Breast epithelium (tissue), 4 donors: ENCODE results near the gene UBE4B. TPM values are rescaled to one million over a fixed set of nuclear protein-coding genes. Genes with fewer than 3 reads are reported as not detected.
A peak's percentile ranks its signal among the peaks of the same experiment; 100 is the strongest.
"Not testable (repeated sequence)": the region's sequence is repeated elsewhere in the genome, so short reads cannot be mapped to it uniquely, and the experiment has no call there.

ENCODE experiments used
- DNase-seq, 2 donors: peaks; one replicate each; pipeline ENCODE4 v3.0.0-alpha.2; 2019; ENCODE audit warnings: low spot score in 2 of 2
- H3K27ac ChIP-seq, 2 donors: fragments of 200-600 bp; sonication (generic) in 1 of 2; one replicate each; pipeline ENCODE4 v1.5.1; 2016 to 2019; ENCODE audit warnings: mild to moderate bottlenecking in 1 of 2
- H3K27me3 ChIP-seq, 2 donors: fragments of 200-600 bp; sonication (generic) in 1 of 2; one replicate each; pipeline versions ENCODE4 v1.5.1 to v1.6.0; 2017 to 2019; ENCODE audit warnings: control low read depth in 1 of 2, mild to moderate bottlenecking in 1 of 2
- H3K36me3 ChIP-seq: fragments of 200-600 bp; one replicate; pipeline ENCODE4 v1.5.1; 2019
- H3K4me1 ChIP-seq, 2 donors: fragments of 200-600 bp; sonication (generic); one replicate each; pipeline ENCODE4 v1.5.1; 2016 to 2019; ENCODE audit warnings: control low read depth in 1 of 2
- H3K4me3 ChIP-seq, 3 donors: fragments of 200-600 bp; sonication (generic); 1 replicate in 2 of 3; 2 replicates in 1 of 3; pipeline ENCODE4 v1.5.1; 2016 to 2019; ENCODE audit warnings: mild to moderate bottlenecking in 3 of 3, moderate library complexity in 2 of 3
- H3K9me3 ChIP-seq, 2 donors: fragments of 200-600 bp; sonication (generic) in 1 of 2; one replicate each; pipeline ENCODE4 v1.5.1; 2016 to 2019; ENCODE audit warnings: control low read depth in 1 of 2
- POLR2A ChIP-seq: fragments of 450-650 bp; IDR thresholded peaks from one replicate; pipeline ENCODE4 v1.6.1; 2016; ENCODE audit warnings: antibody characterized with exemption, mild to moderate bottlenecking, moderate library complexity
- POLR2AphosphoS5 ChIP-seq, 3 donors: sonication (generic); formaldehyde crosslinking; IDR thresholded peaks; one replicate each; pipeline ENCODE4 v1.6.1; 2017; ENCODE audit warnings: antibody characterized with exemption in 3 of 3
- intact Hi-C: fragments of 100-400 bp; cut with DNase I; formaldehyde crosslinking; loops from one replicate; pipeline ENCODE4 v1.15.1; 2023; ENCODE audit warnings: low total_unique reads
- total RNA-seq, 3 donors: library from RNA; depleted of rRNA; stranded (reverse); fragments of >200 nt; gene quantifications; one replicate each; pipeline ENCODE4 v1.1.0, GENCODE V29; 2016
- TF ChIP-seq, protein P1 (sequence below), 3 donors: fragments of 450-650 bp; IDR thresholded peaks; one replicate each; pipeline ENCODE4 v1.5.1; 2016 to 2017; ENCODE audit warnings: antibody characterized with exemption in 3 of 3, mild to moderate bottlenecking in 3 of 3, moderate library complexity in 3 of 3

The UBE4B gene
- total RNA-seq, 3 donors from 2014 or later = 36.4 to 43.4 (median 41.7) TPM

DNA sequence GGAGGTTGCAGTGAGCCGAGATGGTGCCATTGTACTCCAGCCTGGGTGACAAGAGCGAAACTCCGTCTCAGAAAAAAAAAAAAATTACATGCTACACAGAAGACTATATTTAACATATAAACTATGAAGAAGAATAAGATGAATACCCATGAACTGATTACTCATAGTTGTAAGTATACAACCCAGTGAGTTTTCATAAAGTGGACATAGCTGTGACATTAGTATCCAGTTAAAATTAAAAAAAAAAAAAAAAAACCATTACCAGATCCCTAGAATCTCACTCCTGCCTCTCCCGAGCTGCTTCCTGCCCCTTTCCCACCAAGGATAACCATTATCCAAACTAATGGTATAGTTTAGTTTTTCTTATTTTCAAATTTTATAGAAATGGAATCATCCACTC is 37.4 kb downstream of the UBE4B start:
- Histone ChIP-seq H3K27ac (no peak overlapping the region), H3K36me3 (no peaks in the 10 kb centered on the region), H3K4me1 (no peaks in the 10 kb centered on the region), H3K9me3 (no peaks in the 10 kb centered on the region), H3K4me3 (no peak overlapping the region), H3K27me3 (no peaks in the 10 kb centered on the region)
- TF ChIP-seq POLR2AphosphoS5 (IDR thresholded peaks at IDR 0.05) (no peak), POLR2A (no peak)
- TF ChIP-seq, protein P1, sequence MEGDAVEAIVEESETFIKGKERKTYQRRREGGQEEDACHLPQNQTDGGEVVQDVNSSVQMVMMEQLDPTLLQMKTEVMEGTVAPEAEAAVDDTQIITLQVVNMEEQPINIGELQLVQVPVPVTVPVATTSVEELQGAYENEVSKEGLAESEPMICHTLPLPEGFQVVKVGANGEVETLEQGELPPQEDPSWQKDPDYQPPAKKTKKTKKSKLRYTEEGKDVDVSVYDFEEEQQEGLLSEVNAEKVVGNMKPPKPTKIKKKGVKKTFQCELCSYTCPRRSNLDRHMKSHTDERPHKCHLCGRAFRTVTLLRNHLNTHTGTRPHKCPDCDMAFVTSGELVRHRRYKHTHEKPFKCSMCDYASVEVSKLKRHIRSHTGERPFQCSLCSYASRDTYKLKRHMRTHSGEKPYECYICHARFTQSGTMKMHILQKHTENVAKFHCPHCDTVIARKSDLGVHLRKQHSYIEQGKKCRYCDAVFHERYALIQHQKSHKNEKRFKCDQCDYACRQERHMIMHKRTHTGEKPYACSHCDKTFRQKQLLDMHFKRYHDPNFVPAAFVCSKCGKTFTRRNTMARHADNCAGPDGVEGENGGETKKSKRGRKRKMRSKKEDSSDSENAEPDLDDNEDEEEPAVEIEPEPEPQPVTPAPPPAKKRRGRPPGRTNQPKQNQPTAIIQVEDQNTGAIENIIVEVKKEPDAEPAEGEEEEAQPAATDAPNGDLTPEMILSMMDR (IDR thresholded peaks at IDR 0.05) = no peak
- DNase-seq = no peak
- intact Hi-C loops = no loop called here

DNA sequence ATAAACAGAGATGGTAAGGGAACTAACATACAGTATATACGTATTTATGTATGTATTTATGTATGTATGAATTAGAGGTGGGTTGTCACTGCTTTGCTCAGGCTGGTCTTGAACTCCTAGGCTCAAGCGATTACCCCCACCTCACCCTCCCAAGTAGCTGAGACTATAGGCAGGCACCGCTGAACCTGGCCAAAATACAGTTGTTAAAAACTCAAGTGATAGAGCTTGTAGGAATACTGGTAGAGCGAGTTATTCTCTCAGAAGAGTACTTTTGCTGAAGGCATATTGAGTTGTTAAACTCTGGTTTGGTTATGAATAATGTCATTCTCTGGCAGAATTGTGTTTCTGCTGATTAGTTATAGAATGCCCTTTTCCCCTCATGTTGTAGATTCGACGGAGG is 38.9 kb downstream of the UBE4B start:
- no peaks in the 10 kb centered on the region for H3K36me3 ChIP-seq
- H3K9me3 ChIP-seq = no peaks in the 10 kb centered on the region
- no peak overlapping the region for H3K27ac ChIP-seq
- TF ChIP-seq, protein P1 (IDR thresholded peaks at IDR 0.05) = no peak
- no peak for TF ChIP-seq POLR2AphosphoS5 (IDR thresholded peaks at IDR 0.05)
- no peak for TF ChIP-seq POLR2A
- no peak for DNase-seq
- H3K4me1 ChIP-seq = no peaks in the 10 kb centered on the region
- no peak overlapping the region for H3K4me3 ChIP-seq
- H3K27me3 ChIP-seq = no peaks in the 10 kb centered on the region
- intact Hi-C loops = no loop called here

DNA sequence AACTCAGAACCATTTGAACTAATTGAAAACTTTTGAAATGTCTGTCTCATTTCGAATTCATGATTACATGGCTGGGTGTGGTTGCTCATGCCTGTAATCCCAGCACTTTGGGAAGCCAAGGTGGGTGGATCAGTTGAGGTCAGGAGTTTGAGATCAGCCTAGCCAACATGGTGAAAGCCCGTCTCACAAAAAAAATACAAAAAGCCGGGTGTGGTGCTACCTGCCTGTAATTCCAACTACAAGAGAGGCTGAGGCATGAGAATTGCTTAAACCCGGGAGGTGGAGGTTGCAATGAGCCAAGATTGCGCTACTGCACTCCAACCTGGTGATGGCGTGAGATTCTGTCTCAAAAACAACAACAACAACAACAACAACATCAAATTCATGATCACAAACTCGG is 40.6 kb downstream of the UBE4B start:
- DNase-seq, H3K27ac ChIP-seq, H3K9me3 ChIP-seq, intact Hi-C loops, H3K27me3 ChIP-seq, H3K36me3 ChIP-seq, H3K4me1 ChIP-seq, H3K4me3 ChIP-seq: not testable (repeated sequence)

DNA sequence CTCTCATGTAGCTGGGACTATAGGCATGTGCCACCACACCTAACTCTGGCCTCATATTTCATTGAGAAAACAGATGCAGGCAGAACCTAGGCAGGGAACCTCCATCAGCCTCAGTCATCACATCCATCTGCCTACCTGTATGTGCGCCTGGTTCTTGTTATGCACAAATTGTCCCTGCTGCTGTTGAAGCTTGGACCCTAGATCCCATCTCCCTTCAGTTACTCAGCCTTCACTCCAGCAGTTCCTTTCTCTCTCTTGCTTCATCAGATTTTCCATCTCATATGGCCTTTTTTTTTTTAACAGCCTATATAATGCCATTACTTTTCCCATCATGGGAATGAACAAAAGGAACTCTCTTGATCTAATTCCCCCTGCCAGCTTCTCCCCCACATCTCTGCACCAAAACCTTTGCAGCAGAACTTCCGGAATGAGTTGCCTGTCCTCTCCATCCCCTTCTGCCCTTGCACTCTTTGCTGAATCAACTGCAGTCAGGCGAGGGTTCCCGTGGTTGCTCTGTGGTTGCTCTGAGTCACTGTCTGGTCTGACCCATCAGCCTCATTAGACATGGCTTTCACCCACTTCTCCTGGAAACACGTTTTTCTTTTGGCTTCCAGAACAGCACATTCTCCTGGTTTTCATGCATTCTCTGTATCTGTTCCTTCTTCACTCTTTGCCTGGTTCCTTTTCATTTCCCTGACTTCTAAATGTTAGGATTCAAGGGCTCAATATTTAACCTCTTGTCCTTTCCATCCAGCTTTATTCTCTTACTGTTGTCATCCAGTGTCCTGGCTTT is 41.5 kb downstream of the UBE4B start:
- Histone ChIP-seq H3K36me3 (no peaks in the 10 kb centered on the region), H3K4me1 (no peaks in the 10 kb centered on the region), H3K9me3 (no peaks in the 10 kb centered on the region), H3K27me3 (no peaks in the 10 kb centered on the region), H3K4me3 (no peak overlapping the region), H3K27ac (no peak overlapping the region)
- DNase-seq = no peak
- intact Hi-C loops = no loop called here
- no peak for TF ChIP-seq POLR2A
- TF ChIP-seq POLR2AphosphoS5 (IDR thresholded peaks at IDR 0.05) = no peak
- TF ChIP-seq, protein P1 (IDR thresholded peaks at IDR 0.05) = no peak

DNA sequence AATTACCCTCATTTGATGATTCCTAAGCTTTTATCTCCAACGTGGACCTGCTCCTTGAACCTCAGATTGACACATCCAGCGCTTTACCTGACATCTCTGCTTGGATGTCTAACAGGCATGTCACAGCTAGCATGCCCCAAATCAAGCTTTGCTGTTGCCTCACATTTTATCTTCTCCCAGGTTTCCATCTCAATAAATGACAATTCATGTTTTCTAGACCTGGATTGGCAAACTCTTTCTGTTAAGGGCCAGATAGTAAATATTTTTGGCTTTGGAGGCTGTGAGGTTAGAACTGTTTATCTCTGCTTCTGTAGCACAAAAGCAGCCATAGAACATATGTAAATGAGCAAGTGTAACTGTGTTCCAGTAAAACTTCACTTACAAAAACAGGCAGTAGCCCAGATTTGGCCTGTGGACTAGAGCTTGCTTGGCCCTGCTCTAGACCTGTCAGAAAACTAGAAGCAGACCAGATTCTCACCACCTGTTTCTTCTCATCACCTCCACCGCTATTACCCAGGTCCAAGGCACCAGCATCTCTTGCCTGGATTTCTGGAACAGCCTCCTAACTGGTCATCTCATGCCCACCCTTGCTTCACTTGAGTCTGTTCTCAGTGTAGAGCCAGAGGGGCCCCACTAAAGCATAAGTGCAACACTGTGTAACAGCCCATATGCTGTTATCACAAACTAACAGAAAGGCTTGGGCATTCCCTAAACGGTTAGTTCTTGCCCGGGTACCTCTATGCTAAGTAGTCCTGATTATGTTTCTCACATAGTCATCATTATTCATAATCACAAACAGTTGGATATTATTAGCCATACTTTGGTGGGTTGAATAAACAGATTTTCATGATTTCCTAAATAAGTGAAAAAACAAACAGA is 42.3 kb downstream of the UBE4B start:
- intact Hi-C loops = no loop called here
- no peaks in the 10 kb centered on the region for H3K4me1 ChIP-seq
- H3K27ac ChIP-seq = peak overlapping the region in 1 of 2 donors; percentile 22
- H3K36me3 ChIP-seq = no peaks in the 10 kb centered on the region
- no peaks in the 10 kb centered on the region for H3K27me3 ChIP-seq
- DNase-seq = no peak
- no peaks in the 10 kb centered on the region for H3K9me3 ChIP-seq
- TF ChIP-seq, protein P1 (IDR thresholded peaks at IDR 0.05) = no peak
- TF ChIP-seq POLR2AphosphoS5 (IDR thresholded peaks at IDR 0.05) = no peak
- no peak for TF ChIP-seq POLR2A
- H3K4me3 ChIP-seq = no peak overlapping the region
